Testis (tissue), 3 donors: ENCODE data around the gene ZC3H4. TPM values are rescaled to one million over a fixed set of nuclear protein-coding genes. Genes with fewer than 3 reads are reported as not detected.

Experiments used
- DNase-seq: peaks from one replicate; pipeline ENCODE4 v3.0.0-alpha.2; 2019
- H3K27ac ChIP-seq, 2 donors: fragments of 200-600 bp; sonication (generic); one replicate each; pipeline ENCODE4 v1.5.1; 2019
- H3K27me3 ChIP-seq: fragments of 200-600 bp; sonication (generic); one replicate; pipeline ENCODE4 v1.5.1; 2019
- H3K36me3 ChIP-seq: fragments of 200-600 bp; sonication (generic); one replicate; pipeline ENCODE4 v1.5.1; 2017; ENCODE audit warnings: low read depth; ENCODE audit errors: missing control alignments
- H3K4me1 ChIP-seq: fragments of 200-600 bp; sonication (generic); one replicate; pipeline ENCODE4 v1.5.1; 2019
- H3K4me3 ChIP-seq, 2 donors: fragments of 200-600 bp; sonication (generic); one replicate each; pipeline ENCODE4 v1.5.1; 2017 to 2019
- H3K9me3 ChIP-seq: fragments of 200-600 bp; sonication (generic); one replicate; pipeline ENCODE4 v1.5.1; 2017
- CTCF ChIP-seq, 3 experiments: fragments of 450-650 bp in 2 of 3; fragments of 200-600 bp in 1 of 3; sonication (generic) in 1 of 3; IDR thresholded peaks; one replicate each; pipeline ENCODE4 v1.5.1; 2016 to 2019; ENCODE audit warnings: antibody characterized with exemption in 3 of 3, mild to moderate bottlenecking in 2 of 3, moderate library complexity in 1 of 3
- POLR2A ChIP-seq: fragments of 450-650 bp; IDR thresholded peaks from one replicate; pipeline ENCODE4 v1.6.1; 2017; ENCODE audit warnings: antibody characterized with exemption, mild to moderate bottlenecking, moderate library complexity
- WGBS, 2 donors: methylation state at CpG; one replicate each; pipeline ENCODE4 v1.1.5; 2018; 5-methylcytosine and 5-hydroxymethylcytosine counted together
- intact Hi-C: fragments of 100-400 bp; cut with DNase I; formaldehyde crosslinking; loops from one replicate; pipeline ENCODE4 v1.15.1; 2023; ENCODE audit warnings: low total_unique reads
- polyA plus RNA-seq: library from polyadenylated mRNA; stranded (reverse); fragments of 350-450 nt; fragmentation: Illumina TruSeq; extraction: RNeasy Lipid Tissue Mini Kit (QIAGEN cat#74804); gene quantifications from one replicate; pipeline ENCODE4 v1.2.3, GENCODE V29; 2014; ENCODE audit warnings: low read depth, low replicate concordance; ENCODE audit not compliant: insufficient read depth
- total RNA-seq, 2 donors: library from RNA; depleted of rRNA; stranded (reverse); fragments of >200 nt; gene quantifications; one replicate each; pipeline ENCODE4 v1.2.3, GENCODE V29; 2016

Gene ZC3H4
- total and polyA plus RNA-seq, 3 donors from 2014 or later: 25.4 to 47.3 (median 45.2) TPM

DNA sequence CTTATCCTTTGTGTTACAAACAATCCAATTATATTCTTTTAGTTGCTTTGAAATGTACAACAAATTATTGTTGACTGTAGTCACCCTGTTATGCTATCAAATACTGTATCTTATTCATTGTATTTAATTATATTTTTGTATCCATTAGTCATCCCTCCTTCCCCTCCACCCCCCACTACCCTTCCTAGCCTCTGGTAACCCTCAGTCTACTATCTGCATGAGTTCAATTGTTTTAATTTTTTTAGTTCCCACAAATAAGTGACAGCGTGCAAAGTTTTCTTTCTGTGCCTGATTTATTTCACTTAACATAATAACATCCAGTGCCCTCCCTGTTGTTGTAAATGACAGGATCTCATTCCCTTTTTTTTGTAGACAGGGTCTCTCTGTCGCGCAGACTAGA, 21.6 kb upstream of the ZC3H4 start:
- Histone ChIP-seq H3K4me3 (no peak overlapping the region), H3K9me3 (no peaks in the 10 kb centered on the region), H3K36me3 (no peaks in the 10 kb centered on the region), H3K27me3 (no peaks in the 10 kb centered on the region), H3K27ac (no peak overlapping the region), H3K4me1 (peaks cover 12% of the 10 kb centered on the region)
- no peak for TF ChIP-seq CTCF (IDR thresholded peaks at IDR 0.05)
- TF ChIP-seq POLR2A: no peak
- no peak for DNase-seq
- intact Hi-C loops: no loop called here
- WGBS, 2 donors: 73 to 74% methylated on average over 3 of the region's 3 CpGs

DNA sequence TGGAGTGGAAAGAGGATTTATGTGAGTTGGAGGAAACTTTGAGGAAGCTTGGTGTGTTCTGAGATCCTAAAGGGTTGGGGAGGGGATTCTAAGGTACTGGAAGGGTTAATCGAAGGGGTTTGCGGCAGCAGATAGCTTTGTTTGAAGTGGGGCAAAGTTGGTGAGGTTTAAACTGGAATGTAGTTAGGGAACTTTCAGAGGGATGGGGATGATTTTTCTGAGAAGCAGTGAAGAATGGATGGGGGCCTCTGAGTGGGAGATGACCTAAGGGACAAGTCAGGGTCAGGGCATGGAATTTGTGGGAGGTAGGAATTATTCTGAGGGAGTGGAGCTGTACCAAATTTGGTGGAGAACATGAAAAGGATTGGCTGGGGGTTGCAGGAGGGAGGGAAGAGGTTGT, 21.0 kb upstream of the ZC3H4 start:
- Histone ChIP-seq H3K4me1 (peaks cover 12% of the 10 kb centered on the region), H3K4me3 (no peak overlapping the region), H3K36me3 (no peaks in the 10 kb centered on the region), H3K27ac (no peak overlapping the region), H3K27me3 (no peaks in the 10 kb centered on the region), H3K9me3 (no peaks in the 10 kb centered on the region)
- no peak for TF ChIP-seq POLR2A
- TF ChIP-seq CTCF (IDR thresholded peaks at IDR 0.05): no peak
- WGBS, 2 donors: 31 to 45% methylated on average over 2 of the region's 2 CpGs
- intact Hi-C loops: no loop called here
- DNase-seq: no peak

DNA sequence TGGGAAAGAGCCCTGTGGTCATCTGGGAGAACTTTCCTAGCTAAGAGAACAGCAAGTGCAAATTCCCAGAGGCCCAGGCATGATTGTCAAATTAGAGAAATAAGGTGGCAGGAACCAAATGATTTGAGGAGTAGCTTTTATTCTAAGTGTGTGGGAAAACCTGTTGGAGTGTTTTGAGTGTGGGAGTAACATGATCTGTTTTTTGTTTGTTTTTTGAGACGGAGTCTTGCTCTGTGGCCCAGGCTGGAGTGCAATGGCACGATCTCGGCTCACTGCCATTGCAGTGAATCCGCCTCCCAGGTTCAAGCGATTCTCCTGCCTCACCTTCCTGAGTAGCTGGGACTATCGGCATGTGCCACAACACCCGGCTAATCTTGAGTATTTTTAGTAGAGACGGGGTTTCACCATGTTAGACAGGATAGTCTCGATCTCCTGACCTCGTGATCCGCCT, 19.5 kb upstream of the ZC3H4 start:
- TF ChIP-seq CTCF (IDR thresholded peaks at IDR 0.05): no peak
- no peak for TF ChIP-seq POLR2A
- Histone ChIP-seq H3K4me1 (peaks cover 12% of the 10 kb centered on the region), H3K4me3 (no peak overlapping the region), H3K36me3 (no peaks in the 10 kb centered on the region), H3K27me3 (no peaks in the 10 kb centered on the region), H3K9me3 (no peaks in the 10 kb centered on the region), H3K27ac (no peak overlapping the region)
- intact Hi-C loops: no loop called here
- WGBS, 2 donors: 79 to 89% methylated on average over 11 of the region's 11 CpGs
- no peak for DNase-seq

GRCh38 chr19:47132194-47132852, 18.7 kb upstream of the ZC3H4 start:
- no peak overlapping the region for H3K4me3 ChIP-seq
- intact Hi-C loops: no loop called here
- peaks cover 12% of the 10 kb centered on the region for H3K4me1 ChIP-seq
- no peak overlapping the region for H3K27ac ChIP-seq
- no peaks in the 10 kb centered on the region for H3K9me3 ChIP-seq
- TF ChIP-seq POLR2A (no peak), CTCF (IDR thresholded peaks at IDR 0.05) (no peak)
- 73 to 77% methylated on average over 7 of the region's 7 CpGs for WGBS, 2 donors
- no peak for DNase-seq
- H3K36me3 ChIP-seq: no peaks in the 10 kb centered on the region
- no peaks in the 10 kb centered on the region for H3K27me3 ChIP-seq

DNA sequence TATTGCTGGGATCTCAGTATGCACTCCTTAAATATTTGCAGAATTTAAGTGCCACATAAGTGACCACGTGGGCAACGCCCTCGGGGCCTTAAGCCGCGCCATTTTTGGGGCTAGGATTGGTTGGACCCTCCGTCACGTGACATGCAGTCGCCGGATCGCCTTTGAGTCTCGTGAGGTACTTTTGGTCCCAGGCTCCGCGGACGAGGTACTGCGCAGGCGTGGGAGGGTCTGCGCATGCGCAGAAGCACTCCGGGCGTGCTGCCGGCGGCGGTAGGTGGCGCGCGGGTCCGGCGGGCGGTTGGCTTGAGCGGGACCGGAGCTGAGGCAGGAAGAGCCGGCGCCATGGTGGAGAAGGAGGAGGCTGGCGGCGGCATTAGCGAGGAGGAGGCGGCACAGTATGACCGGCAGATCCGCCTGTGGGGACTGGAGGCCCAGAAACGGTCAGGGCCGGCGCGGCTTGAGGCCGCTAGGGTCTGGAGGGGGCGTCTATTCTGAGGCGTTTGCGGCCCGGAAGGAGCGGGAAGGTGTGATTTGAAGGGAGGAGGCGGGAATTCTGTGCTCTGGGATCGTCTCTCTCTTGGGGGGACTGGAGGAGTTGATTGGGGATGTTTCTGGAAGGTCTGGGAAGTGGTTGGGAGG, 17.1 kb upstream of the ZC3H4 start, which contains the start of gene SAE1:
TSS of gene SAE1 (plus strand) at position 247 of the 639 bp plus-strand sequence. CDS start at position 343, 96 bp downstream.
- Histone ChIP-seq H3K4me3 (peak within 1 kb of the TSS; percentile 76 to 88), H3K36me3 (no peaks in the 10 kb centered on the region), H3K27ac (peak within 1 kb of the TSS; percentile 86 to 96), H3K27me3 (no peaks in the 10 kb centered on the region), H3K9me3 (no peaks in the 10 kb centered on the region), H3K4me1 (peaks cover 9% of the 10 kb centered on the region)
- intact Hi-C loops: no loop called here
- 0 to 1% methylated on average over 50 to 51 of the region's 51 CpGs for WGBS, 2 donors
- peak; percentile 40 to 72 (median 65) for TF ChIP-seq CTCF (IDR thresholded peaks at IDR 0.05)
- TF ChIP-seq POLR2A: peak; percentile 45
- peak; percentile 94 for DNase-seq
